T47D (cell line): ENCODE data around the gene UCK2.

Experiments
- DNase-seq, 2 experiments: peaks; one replicate each; pipeline versions ENCODE4 v3.0.0 to v3.0.0-alpha.2; 2011 to 2012; ENCODE audit warnings: low read depth in 1 of 2, low spot score in 1 of 2
- JUND ChIP-seq: IDR thresholded peaks from 2 replicates; pipeline ENCODE4 v1.6.1; 2012; ENCODE audit warnings: low read depth
- in situ Hi-C: cut with HindIII; loops from 2 replicates; pipeline ENCODE4 v1.10.0; 2016; ENCODE audit warnings: low sequenced_read_pairs, low pct_unique_long_range_greater_than_20kb

The UCK2 gene

GRCh38 chr1:165863346-165863745 lies 35.9 kb downstream of the UCK2 start:
- no peak for DNase-seq
- TF ChIP-seq JUND: no peak
- in situ Hi-C loops: no loop called here

- TF ChIP-seq JUND: no peak
- no peak for DNase-seq
- in situ Hi-C loops: no loop called here
Measured at GRCh38 chr1:165865633-165866340, 38.4 kb downstream of the UCK2 start.

- in situ Hi-C loops: no loop called here
- TF ChIP-seq JUND: no peak
- no peak for DNase-seq
Measured at GRCh38 chr1:165869343-165869742, 41.9 kb downstream of the UCK2 start.

GRCh38 chr1:165871311-165872067 lies 44.1 kb downstream of the UCK2 start:
- no peak for TF ChIP-seq JUND
- DNase-seq: peak in 1 of 2 experiments; percentile 75
- in situ Hi-C loops: no loop called here

GRCh38 chr1:165873481-165873880 lies 46.1 kb downstream of the UCK2 start:
- TF ChIP-seq JUND: no peak
- in situ Hi-C loops: no loop called here
- DNase-seq: no peak

GRCh38 chr1:165874643-165875042 lies 47.2 kb downstream of the UCK2 start:
- in situ Hi-C loops: no loop called here
- DNase-seq: no peak
- TF ChIP-seq JUND: no peak

GRCh38 chr1:165875171-165875570 lies 47.8 kb downstream of the UCK2 start:
- DNase-seq: no peak
- in situ Hi-C loops: no loop called here
- no peak for TF ChIP-seq JUND

- DNase-seq: no peak
- TF ChIP-seq JUND: no peak
- in situ Hi-C loops: no loop called here
Measured at GRCh38 chr1:165875604-165876003, 48.2 kb downstream of the UCK2 start.

GRCh38 chr1:165876121-165876520 lies 48.7 kb downstream of the UCK2 start:
- in situ Hi-C loops: no loop called here
- no peak for DNase-seq
- TF ChIP-seq JUND: no peak

GRCh38 chr1:165877411-165877810 lies 50.0 kb downstream of the UCK2 start:
- in situ Hi-C loops: no loop called here
- no peak for DNase-seq
- no peak for TF ChIP-seq JUND

- in situ Hi-C loops: no loop called here
- DNase-seq: no peak
- no peak for TF ChIP-seq JUND
Measured at GRCh38 chr1:165877940-165878556, 50.6 kb downstream of the UCK2 start.

- in situ Hi-C loops: no loop called here
- TF ChIP-seq JUND: no peak
- DNase-seq: no peak
Measured at GRCh38 chr1:165879946-165880345, 52.5 kb downstream of the UCK2 start.

- TF ChIP-seq JUND: no peak
- no peak for DNase-seq
- in situ Hi-C loops: no loop called here
Measured at GRCh38 chr1:165880993-165881392, 53.6 kb downstream of the UCK2 start.
